ENCODE results near the gene ADAMTSL1.

Gene ADAMTSL1

GRCh38 chr9:18798508-18799290, 324.7 kb downstream of the ADAMTSL1 start:
- Mint-ChIP-seq H3K9me3 (no peaks in the 10 kb centered on the region), H3K27me3 (peaks cover 13% of the 10 kb centered on the region), H3K36me3 (no peaks in the 10 kb centered on the region), H3K4me1 (no peaks in the 10 kb centered on the region), H3K27ac (no peak overlapping the region), H3K4me3 (no peak overlapping the region)
- DNase-seq = no peak
- CTCF ChIA-PET = no interaction called here

GRCh38 chr9:18799428-18799827, 325.5 kb downstream of the ADAMTSL1 start:
- H3K4me1 Mint-ChIP-seq = no peaks in the 10 kb centered on the region
- H3K9me3 Mint-ChIP-seq = no peaks in the 10 kb centered on the region
- CTCF ChIA-PET = no interaction called here
- peaks cover 5% of the 10 kb centered on the region for H3K27me3 Mint-ChIP-seq
- no peak for DNase-seq
- H3K36me3 Mint-ChIP-seq = no peaks in the 10 kb centered on the region
- H3K4me3 Mint-ChIP-seq = no peak overlapping the region
- no peak overlapping the region for H3K27ac Mint-ChIP-seq

GRCh38 chr9:18800579-18800978, 326.6 kb downstream of the ADAMTSL1 start:
- DNase-seq = no peak
- H3K9me3 Mint-ChIP-seq = no peaks in the 10 kb centered on the region
- no peaks in the 10 kb centered on the region for H3K36me3 Mint-ChIP-seq
- no peaks in the 10 kb centered on the region for H3K4me1 Mint-ChIP-seq
- CTCF ChIA-PET = no interaction called here
- no peak overlapping the region for H3K27ac Mint-ChIP-seq
- H3K27me3 Mint-ChIP-seq = peaks cover 3% of the 10 kb centered on the region
- H3K4me3 Mint-ChIP-seq = no peak overlapping the region

DNA sequence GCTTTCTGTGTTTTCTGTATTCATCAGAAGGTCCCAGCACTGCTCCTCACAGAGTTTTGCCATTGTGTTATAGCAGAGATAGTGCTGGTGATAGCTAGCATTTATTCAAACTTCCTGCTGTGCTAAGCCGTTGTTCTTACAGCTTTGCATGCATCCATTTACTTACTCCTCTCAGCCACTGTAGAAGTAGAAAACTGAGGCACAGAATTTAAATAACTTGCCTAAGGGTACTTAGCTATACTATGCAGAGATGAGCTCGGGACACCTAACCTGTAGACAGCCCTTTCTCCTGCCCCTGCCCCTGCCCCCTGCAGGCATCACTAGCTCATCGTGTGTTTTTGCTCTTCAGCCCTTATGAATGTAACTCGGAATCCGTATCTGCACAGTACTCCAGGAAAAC, 331.4 kb downstream of the ADAMTSL1 start:
- DNase-seq = no peak
- Mint-ChIP-seq H3K9me3 (no peaks in the 10 kb centered on the region), H3K4me1 (no peaks in the 10 kb centered on the region), H3K36me3 (no peaks in the 10 kb centered on the region), H3K27ac (no peak overlapping the region), H3K4me3 (no peak overlapping the region), H3K27me3 (no peaks in the 10 kb centered on the region)
- CTCF ChIA-PET = no interaction called here

GRCh38 chr9:18806232-18807080, 332.5 kb downstream of the ADAMTSL1 start:
- DNase-seq = no peak
- H3K36me3 Mint-ChIP-seq = no peaks in the 10 kb centered on the region

DNA sequence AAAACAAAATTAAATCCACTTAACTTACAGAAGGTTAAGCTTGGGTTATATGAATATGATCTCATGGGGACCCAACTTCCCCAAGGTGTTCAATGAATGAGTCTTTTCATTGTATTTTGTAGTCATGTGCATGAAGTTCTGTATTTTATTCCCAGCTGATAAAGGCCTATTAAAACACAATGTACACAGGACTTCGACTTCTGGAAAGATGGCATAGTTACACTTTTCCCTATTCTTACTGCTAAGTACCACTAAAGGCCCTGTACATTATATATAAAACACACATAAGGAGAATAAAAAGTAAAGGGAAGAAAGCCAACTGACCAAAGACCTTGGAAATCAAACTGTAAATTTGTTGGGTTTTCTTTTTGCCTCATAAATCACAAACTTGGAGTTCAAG, 336.6 kb downstream of the ADAMTSL1 start:
- Mint-ChIP-seq H3K36me3 (no peaks in the 10 kb centered on the region), H3K4me3 (no peak overlapping the region), H3K4me1 (no peaks in the 10 kb centered on the region), H3K27me3 (peaks cover 5% of the 10 kb centered on the region), H3K9me3 (no peaks in the 10 kb centered on the region), H3K27ac (no peak overlapping the region)
- CTCF ChIA-PET = no interaction called here
- no peak for DNase-seq

More at GRCh38 chr9:18806232-18807080, 332.5 kb downstream of the ADAMTSL1 start:
- H3K9me3 Mint-ChIP-seq = no peaks in the 10 kb centered on the region
- no peak overlapping the region for H3K27ac Mint-ChIP-seq
- H3K4me3 Mint-ChIP-seq = no peak overlapping the region
- H3K27me3 Mint-ChIP-seq = peaks cover 5% of the 10 kb centered on the region
- CTCF ChIA-PET = no interaction called here
- no peaks in the 10 kb centered on the region for H3K4me1 Mint-ChIP-seq

GRCh38 chr9:18811171-18811570, 337.2 kb downstream of the ADAMTSL1 start:
- Mint-ChIP-seq H3K36me3 (no peaks in the 10 kb centered on the region), H3K4me3 (no peak overlapping the region), H3K4me1 (no peaks in the 10 kb centered on the region), H3K27me3 (peaks cover 5% of the 10 kb centered on the region), H3K27ac (no peak overlapping the region), H3K9me3 (no peaks in the 10 kb centered on the region)
- CTCF ChIA-PET = no interaction called here
- DNase-seq = no peak

DNA sequence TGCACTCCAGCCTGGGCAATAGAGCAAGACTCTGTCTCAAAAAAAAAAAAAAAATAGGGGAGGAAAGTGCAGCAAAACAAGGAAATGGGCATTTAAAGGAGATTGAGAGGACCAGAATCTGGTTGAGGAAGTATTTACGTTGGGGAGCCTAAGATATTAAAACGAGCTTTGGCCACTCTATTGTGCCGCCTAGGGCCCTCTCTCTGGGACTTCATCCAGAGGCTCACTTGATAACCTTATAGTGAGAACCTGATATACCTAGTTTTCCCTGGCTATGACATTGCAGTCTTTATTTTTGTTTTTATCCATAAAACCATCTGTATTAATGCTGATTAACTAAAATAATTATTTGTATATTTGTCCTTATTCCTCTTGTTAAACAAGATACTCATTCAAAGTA, 345.5 kb downstream of the ADAMTSL1 start:
- Mint-ChIP-seq H3K9me3 (no peaks in the 10 kb centered on the region), H3K27ac (no peak overlapping the region), H3K27me3 (peaks cover 5% of the 10 kb centered on the region), H3K4me1 (peaks cover 3% of the 10 kb centered on the region), H3K4me3 (no peak overlapping the region), H3K36me3 (no peaks in the 10 kb centered on the region)
- CTCF ChIA-PET = no interaction called here
- DNase-seq = no peak

DNA sequence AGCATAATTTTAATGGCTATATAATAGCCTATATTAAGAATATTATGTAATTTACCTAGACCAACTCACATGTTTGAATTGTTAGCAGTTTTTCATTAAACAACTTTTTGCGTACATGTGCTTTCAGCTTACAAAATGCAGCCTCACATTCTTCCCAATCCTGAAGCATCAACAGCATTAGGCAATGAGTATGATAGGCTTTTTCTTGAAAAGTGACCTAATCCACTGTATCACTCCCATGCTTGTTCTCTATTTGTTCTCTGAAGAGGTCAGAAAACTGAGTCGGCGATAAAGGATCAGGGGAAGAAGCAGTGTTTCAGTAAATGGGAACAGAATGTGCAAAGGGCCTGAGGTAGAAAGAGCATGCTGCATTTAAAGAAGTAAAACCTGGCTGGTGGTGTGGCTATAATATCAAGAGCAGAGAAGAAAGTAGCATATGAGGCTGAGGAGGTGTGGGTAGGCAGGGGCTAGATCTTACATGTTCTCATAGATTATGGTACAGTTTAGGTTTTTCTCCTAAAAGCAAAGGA, 346.7 kb downstream of the ADAMTSL1 start:
- no peaks in the 10 kb centered on the region for H3K9me3 Mint-ChIP-seq
- no peak overlapping the region for H3K4me3 Mint-ChIP-seq
- H3K36me3 Mint-ChIP-seq = no peaks in the 10 kb centered on the region
- H3K4me1 Mint-ChIP-seq = peaks cover 11% of the 10 kb centered on the region
- H3K27me3 Mint-ChIP-seq = peaks cover 5% of the 10 kb centered on the region
- H3K27ac Mint-ChIP-seq = no peak overlapping the region
- DNase-seq = no peak
- CTCF ChIA-PET = no interaction called here

DNA sequence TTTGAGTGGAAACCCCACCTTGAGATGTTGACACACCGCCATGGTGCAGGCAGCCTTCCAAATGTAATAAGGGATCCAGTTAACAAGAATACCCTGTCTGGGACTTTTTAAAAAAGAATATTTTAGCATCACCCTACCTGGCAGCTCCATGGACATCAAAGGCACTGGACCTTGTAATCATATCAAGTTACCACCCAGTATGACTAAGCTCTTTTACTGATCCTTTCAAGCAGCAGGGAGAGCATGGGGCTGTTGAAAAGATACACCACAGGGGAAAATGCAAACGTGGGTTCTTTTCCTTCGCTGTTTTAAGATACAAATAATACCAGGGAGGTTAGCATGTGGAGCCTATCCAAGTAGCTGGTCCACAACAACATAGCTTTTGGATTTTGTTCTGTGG, 347.8 kb downstream of the ADAMTSL1 start:
- H3K27me3 Mint-ChIP-seq = peaks cover 5% of the 10 kb centered on the region
- H3K36me3 Mint-ChIP-seq = no peaks in the 10 kb centered on the region
- H3K27ac Mint-ChIP-seq = no peak overlapping the region
- peaks cover 21% of the 10 kb centered on the region for H3K4me1 Mint-ChIP-seq
- DNase-seq = no peak
- H3K4me3 Mint-ChIP-seq = no peak overlapping the region
- CTCF ChIA-PET = no interaction called here
- H3K9me3 Mint-ChIP-seq = no peaks in the 10 kb centered on the region

DNA sequence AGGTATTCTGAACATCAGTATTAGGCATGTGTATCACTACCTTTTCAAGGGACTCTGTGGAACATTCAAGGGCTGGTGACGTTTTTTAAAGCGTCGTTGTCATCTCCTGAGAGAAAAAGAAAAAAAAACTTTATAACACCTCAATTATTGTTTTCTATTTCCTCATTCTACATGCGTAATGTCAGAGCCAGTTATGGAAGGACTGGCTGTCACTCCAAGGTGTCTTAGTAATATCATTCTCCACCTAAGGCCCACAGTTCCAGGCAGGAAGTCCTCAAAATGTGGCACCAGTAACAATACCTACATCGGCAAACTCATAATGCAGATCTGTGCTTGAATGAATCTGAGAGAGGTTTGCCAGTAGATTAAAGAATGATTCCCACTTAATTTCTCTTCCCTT, 348.9 kb downstream of the ADAMTSL1 start:
- H3K4me1 Mint-ChIP-seq = peaks cover 21% of the 10 kb centered on the region
- no peak overlapping the region for H3K27ac Mint-ChIP-seq
- CTCF ChIA-PET = no interaction called here
- H3K4me3 Mint-ChIP-seq = no peak overlapping the region
- H3K27me3 Mint-ChIP-seq = no peaks in the 10 kb centered on the region
- no peaks in the 10 kb centered on the region for H3K36me3 Mint-ChIP-seq
- H3K9me3 Mint-ChIP-seq = no peaks in the 10 kb centered on the region
- no peak for DNase-seq

GRCh38 chr9:18824095-18824666, 350.2 kb downstream of the ADAMTSL1 start:
- Mint-ChIP-seq H3K9me3 (no peaks in the 10 kb centered on the region), H3K36me3 (no peaks in the 10 kb centered on the region), H3K4me1 (peaks cover 21% of the 10 kb centered on the region), H3K27me3 (no peaks in the 10 kb centered on the region), H3K27ac (peak overlapping the region; percentile 42), H3K4me3 (no peak overlapping the region)
- DNase-seq = no peak
- CTCF ChIA-PET = interaction anchor here (1.0 kb wide), 1 partner anchor 569 kb away, joined by 4 read pairs; no protein-coding TSS in a partner anchor

GRCh38 chr9:18825656-18826170, 351.8 kb downstream of the ADAMTSL1 start:
- CTCF ChIA-PET = interaction anchor here (0.8 to 1.0 kb wide), 2 partner anchors 348 to 382 kb away, joined by 3 read pairs; no protein-coding TSS in a partner anchor
- DNase-seq = peak; percentile 50
- H3K4me3 Mint-ChIP-seq = no peak overlapping the region
- H3K36me3 Mint-ChIP-seq = no peaks in the 10 kb centered on the region
- H3K27ac Mint-ChIP-seq = peak overlapping the region; percentile 82
- H3K9me3 Mint-ChIP-seq = no peaks in the 10 kb centered on the region
- peaks cover 21% of the 10 kb centered on the region for H3K4me1 Mint-ChIP-seq
- peaks cover 5% of the 10 kb centered on the region for H3K27me3 Mint-ChIP-seq

- CTCF ChIA-PET = interaction anchor here (0.8 kb wide), 1 partner anchor 382 kb away, joined by 3 read pairs; no protein-coding TSS in a partner anchor
Measured at GRCh38 chr9:18826248-18826647, 352.3 kb downstream of the ADAMTSL1 start.

More at GRCh38 chr9:18826248-18826647, 352.3 kb downstream of the ADAMTSL1 start:
- H3K27me3 Mint-ChIP-seq = peaks cover 5% of the 10 kb centered on the region
- no peak for DNase-seq
- H3K27ac Mint-ChIP-seq = peak overlapping the region; percentile 6
- H3K4me3 Mint-ChIP-seq = no peak overlapping the region
- no peaks in the 10 kb centered on the region for H3K36me3 Mint-ChIP-seq
- H3K9me3 Mint-ChIP-seq = no peaks in the 10 kb centered on the region
- peaks cover 21% of the 10 kb centered on the region for H3K4me1 Mint-ChIP-seq

Measured in activated naive CD4-positive, alpha-beta T cell treated with anti-CD3 and anti-CD28 coated beads, Interleukin-2, amount 10 ng/mL, durations not matched to agents 7 days and 5 days (primary cell).